Activated CD4-positive, alpha-beta T cell treated with anti-CD3 and anti-CD28 coated beads, Interleukin-2, amount 50 U/mL, for 24 hours (primary cell): ENCODE results near the gene FREM2.

Experiments
- DNase-seq, 2 donors: peaks; one replicate each; pipeline ENCODE4 v3.0.0-alpha.2; 2020; ENCODE audit warnings: low read depth in 1 of 2, low spot score in 1 of 2

The FREM2 gene

GRCh38 chr13:38821770-38822551, 135.1 kb downstream of the FREM2 start:
- no peak for DNase-seq

GRCh38 chr13:38824342-38824741, 137.5 kb downstream of the FREM2 start:
- no peak for DNase-seq

GRCh38 chr13:38826182-38826813, 139.4 kb downstream of the FREM2 start:
- no peak for DNase-seq

- DNase-seq: no peak
These were observed 143.7 kb downstream of the FREM2 start for GRCh38 chr13:38830442-38831045.

- no peak for DNase-seq
These were observed 157.7 kb downstream of the FREM2 start for GRCh38 chr13:38844581-38844980.

GRCh38 chr13:38848360-38848759, 161.5 kb downstream of the FREM2 start:
- DNase-seq: no peak

- no peak for DNase-seq
These were observed 162.4 kb downstream of the FREM2 start for GRCh38 chr13:38849315-38849714.

- no peak for DNase-seq
These were observed 164.2 kb downstream of the FREM2 start for GRCh38 chr13:38850868-38851626.

- DNase-seq: no peak
These were observed 167.3 kb downstream of the FREM2 start for GRCh38 chr13:38854226-38854625.

GRCh38 chr13:38856065-38856464, 169.2 kb downstream of the FREM2 start:
- no peak for DNase-seq

GRCh38 chr13:38862443-38862842, 175.6 kb downstream of the FREM2 start:
- DNase-seq: no peak

- DNase-seq: no peak
These were observed 176.7 kb downstream of the FREM2 start for GRCh38 chr13:38863536-38863935.

GRCh38 chr13:38866649-38867048, 179.8 kb downstream of the FREM2 start:
- DNase-seq: no peak

- DNase-seq: no peak
These were observed 181.5 kb downstream of the FREM2 start for GRCh38 chr13:38868399-38868798.

GRCh38 chr13:38868870-38869269, 182.0 kb downstream of the FREM2 start:
- DNase-seq: no peak

GRCh38 chr13:38871275-38871674, 184.4 kb downstream of the FREM2 start:
- no peak for DNase-seq

- peak in 1 of 2 donors; percentile 18 for DNase-seq
These were observed 185.8 kb downstream of the FREM2 start for GRCh38 chr13:38872693-38873092.

GRCh38 chr13:38875186-38875875, 188.5 kb downstream of the FREM2 start:
- DNase-seq: no peak

- DNase-seq: no peak
These were observed 192.4 kb downstream of the FREM2 start for GRCh38 chr13:38879278-38879677.

GRCh38 chr13:38879786-38880185, 192.9 kb downstream of the FREM2 start:
- no peak for DNase-seq

GRCh38 chr13:38880397-38880796, 193.5 kb downstream of the FREM2 start:
- no peak for DNase-seq
